HG02981 (cell line): ENCODE data around the gene GRIFIN.

Experiments
- ATAC-seq: cut with Tn5 transposase; IDR thresholded peaks from one replicate; pipeline ENCODE4 v1.9.1; 2021; ENCODE audit warnings: mild to moderate bottlenecking, moderate library complexity; ENCODE audit not compliant: unreplicated experiment

Gene GRIFIN

DNA sequence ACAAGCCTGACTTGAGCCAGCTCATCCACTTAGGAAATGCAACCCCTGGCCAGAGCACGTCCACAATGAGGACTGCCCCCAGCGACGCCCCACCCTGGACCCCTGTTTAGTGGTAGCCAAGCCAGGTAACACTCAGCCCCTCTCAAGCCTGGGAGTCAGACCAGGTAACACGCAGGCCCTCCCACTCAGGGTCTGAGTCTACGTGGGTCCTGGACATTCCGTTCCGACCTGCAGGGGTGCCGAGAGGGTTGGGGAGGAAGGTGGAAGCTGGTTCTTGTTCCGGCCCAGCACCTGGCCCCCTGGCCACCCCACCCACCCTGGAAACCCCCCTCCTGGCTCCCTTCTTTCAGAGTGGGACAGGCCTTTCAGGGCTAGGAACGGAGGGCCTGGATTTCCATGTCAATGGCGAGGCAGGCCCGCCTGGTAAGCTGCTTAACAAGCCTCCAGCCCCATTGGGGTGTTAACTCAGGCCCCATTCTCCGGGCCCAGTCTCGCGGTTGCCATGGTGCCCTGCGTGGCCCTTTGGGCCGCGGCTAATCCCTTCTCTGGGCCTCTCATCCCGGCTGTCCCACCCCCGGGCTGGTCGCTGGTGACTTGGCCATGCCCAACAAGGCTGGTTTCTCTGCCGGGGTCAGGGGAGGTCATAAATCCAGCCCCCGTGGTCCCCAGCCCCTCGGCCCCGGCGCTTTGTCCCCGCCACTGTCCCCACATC lies 23.7 kb upstream of the GRIFIN start:
- ATAC-seq: no peak

DNA sequence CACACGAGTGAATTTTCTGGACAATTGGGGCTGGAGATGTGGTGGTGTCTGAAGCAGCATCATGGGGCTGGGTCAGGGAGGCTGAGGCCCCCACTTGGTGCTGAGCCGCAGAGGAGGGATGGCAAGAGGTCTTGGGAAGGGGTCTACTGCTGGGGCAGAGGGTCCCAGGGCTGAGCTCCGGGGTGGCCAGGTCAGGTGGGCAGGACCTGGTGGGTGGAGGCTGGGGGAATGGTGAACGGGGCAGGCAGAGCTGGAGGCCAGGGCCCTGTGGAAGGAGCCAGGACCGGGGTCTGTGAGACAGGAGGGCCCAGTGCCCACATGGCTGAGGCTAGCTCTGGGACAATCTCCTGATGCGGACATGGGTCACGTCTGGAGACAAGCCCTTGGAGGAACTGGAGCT lies 23.0 kb upstream of the GRIFIN start:
- no peak for ATAC-seq

DNA sequence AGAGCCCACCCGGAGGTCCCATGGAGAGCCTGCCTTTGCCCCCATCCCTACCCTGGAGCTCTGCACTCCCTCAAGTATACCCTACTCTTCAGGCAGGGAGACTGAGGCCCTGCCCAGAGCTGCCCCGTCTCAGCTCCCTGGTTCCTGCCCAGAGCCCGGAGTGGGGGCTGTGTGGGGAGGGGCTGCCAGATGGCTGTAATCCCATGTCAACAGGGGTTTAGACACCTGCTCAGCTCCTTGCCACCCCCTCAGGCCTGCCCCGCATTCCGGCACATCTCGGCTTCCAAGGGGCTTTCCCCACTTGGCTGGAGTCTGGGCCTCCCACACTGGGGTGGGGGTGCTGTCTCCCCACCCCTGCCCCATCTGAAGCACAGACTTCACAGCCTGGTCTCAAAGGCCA lies 22.5 kb upstream of the GRIFIN start:
- no peak for ATAC-seq

DNA sequence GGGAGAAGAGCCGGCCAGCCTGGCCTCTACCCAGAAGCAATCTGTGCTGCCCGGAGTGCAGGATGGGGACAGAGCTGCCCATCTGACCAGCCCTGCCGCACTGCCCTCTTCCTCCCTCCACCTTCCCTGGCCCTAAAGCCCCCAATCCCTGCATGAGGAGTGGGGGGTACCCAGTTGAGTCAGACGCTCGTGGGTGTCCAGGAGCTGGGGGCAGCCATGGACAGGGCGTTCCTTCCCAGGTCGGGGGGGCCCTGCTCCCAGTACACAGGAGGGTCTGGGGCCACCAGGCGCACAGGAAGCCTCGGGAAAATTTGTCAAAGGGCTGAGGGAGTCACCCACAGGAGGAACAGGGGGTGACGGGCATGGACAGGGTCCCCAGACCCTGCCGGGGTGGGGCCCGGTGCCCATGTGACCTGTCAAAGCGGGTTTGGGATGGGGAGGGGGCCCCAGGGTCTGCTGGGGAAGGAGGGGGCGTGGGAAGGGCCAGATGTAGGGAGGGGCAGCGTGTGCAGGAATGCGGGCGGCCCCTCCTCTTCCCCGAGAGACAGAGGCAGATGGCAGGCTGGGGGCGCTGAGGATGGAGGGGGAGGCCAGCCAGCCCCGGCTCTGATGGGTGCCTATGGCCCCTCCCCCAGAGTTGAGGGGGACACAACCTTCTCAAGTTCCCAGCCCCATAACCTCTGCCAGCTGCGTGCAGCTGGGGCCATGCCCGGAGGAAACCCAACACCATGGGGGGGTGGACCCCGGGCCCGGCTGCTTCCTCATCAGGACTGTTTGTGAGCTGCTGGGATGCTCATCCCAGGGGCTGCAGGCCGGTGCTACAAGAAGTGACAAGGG lies 21.5 kb upstream of the GRIFIN start:
- no peak for ATAC-seq

DNA sequence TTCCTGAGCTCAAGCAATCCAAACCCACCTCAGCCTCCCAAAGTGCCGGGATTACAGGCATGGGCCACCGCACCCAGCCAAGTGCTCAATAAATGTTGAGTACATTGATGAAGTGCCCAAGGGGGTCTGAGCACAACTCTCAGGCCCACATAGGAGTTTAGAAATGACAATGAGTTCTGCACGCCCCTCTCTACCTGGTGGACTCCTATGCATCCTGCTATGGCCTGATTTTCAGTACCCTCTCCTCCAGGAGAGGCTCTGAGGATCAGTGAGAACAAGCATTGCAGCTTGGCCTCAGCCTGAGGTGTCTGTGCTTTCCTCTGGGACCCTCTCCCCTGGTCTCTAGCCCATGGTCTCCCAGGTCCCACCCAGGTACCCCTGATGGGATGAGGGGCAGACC lies 20.9 kb upstream of the GRIFIN start:
- ATAC-seq: no peak

DNA sequence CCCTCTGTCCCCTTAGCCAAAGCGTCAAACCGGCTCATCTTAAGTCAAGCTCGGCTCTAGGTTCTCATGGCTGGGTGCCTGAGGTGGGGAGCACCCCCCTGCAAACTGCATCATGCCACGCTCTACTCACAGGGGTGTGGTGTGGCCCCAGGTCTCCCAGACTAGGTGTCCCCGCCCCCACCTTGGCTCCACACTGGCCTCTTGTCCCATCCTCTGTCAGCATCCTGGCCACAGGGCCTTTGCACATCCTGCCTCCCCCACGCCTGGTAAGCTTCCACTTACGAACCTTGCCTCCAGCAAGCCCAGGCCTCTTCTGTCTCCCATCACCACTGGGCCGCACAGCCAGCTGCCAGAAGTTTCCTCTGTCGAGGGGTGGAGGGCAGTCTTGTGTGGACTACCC lies 20.2 kb upstream of the GRIFIN start:
- ATAC-seq: no peak

DNA sequence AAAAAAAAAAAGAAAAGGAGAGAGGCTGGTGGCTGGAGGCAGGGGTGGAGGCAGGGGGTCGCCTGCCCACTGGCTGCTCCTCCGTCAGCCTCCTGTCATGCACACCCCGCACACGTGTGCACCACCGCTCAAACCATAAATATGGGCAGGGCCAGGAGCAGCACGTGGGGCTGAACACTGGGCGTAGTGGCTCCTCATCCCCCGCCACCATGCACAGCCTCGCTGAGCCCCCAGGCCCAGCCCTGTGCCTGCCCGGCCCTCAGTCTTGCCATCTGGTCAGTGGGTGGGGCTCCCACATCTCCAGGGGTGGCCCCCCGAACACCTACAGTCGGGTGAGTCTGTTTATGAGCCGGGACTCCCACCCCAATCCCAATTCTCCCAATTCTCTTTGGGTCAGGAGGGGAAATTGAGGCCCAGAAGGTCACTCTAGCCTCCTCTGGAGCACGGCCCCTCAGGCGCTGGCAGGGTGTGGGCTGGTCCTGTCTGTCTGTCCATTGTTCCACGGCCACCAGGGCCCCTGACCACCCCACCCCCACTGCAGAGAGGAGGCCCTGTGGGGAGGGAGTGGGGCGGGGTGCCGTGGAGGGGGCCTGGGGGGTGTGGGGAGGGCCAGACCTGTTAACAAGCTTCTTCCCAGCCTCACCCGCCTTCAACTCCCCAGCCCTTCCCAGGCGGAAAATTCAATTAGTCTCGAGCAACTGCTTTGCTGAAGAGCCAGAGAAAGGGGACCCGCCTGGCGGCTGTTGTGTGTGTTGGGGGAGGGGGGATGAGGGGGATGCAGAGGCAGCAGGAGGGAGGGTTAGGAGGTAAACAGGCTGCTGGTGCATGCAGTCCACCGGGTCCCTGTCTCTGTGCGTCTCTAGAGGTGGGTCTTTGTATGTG lies 19.5 kb upstream of the GRIFIN start:
- ATAC-seq: no peak

DNA sequence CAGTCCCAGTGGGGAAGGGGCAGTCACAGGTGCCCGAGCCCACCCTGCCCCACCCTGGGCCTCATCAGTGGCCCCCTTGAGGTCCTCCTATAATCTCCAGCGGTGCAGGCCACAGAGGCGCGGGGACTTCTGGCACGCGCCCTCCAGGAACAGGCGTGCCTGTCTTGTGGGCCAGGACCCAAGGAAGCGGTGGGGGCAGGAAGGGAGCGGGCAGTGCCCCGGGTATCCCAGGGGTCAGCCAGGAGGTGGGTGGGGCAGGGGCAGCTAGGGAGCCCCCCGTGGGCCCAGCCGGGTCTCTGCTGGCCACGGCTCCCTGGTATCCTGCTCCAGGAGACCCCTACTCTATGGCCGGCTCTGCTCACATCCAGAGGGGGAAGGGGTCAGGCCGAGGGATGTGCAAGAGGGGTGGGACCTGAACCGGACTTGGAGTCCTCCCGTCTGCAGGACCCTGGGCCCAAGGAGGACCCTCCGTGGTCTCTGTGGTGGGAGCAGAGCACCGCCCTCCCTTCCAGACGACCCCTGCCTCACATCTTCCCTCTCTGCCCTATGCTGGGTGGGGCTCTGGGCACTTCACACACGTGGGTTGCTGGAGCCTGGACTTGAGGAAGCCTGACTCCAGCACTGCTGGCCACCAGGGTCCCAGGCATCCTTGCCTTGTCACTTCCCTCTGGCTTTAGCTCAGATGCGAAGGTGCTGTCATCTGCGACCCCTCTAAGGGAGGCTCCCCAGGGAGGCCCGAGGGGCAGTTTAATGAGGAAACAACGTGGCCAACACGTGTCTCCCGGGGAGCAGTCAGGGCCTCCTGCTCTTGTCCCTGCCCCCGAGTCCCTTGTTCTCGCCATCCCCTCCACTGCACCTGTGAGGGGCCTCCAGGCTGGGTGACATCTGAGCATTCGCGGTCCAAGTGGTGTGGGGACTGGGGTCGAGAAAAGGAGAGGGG lies 18.3 kb upstream of the GRIFIN start:
- no peak for ATAC-seq

DNA sequence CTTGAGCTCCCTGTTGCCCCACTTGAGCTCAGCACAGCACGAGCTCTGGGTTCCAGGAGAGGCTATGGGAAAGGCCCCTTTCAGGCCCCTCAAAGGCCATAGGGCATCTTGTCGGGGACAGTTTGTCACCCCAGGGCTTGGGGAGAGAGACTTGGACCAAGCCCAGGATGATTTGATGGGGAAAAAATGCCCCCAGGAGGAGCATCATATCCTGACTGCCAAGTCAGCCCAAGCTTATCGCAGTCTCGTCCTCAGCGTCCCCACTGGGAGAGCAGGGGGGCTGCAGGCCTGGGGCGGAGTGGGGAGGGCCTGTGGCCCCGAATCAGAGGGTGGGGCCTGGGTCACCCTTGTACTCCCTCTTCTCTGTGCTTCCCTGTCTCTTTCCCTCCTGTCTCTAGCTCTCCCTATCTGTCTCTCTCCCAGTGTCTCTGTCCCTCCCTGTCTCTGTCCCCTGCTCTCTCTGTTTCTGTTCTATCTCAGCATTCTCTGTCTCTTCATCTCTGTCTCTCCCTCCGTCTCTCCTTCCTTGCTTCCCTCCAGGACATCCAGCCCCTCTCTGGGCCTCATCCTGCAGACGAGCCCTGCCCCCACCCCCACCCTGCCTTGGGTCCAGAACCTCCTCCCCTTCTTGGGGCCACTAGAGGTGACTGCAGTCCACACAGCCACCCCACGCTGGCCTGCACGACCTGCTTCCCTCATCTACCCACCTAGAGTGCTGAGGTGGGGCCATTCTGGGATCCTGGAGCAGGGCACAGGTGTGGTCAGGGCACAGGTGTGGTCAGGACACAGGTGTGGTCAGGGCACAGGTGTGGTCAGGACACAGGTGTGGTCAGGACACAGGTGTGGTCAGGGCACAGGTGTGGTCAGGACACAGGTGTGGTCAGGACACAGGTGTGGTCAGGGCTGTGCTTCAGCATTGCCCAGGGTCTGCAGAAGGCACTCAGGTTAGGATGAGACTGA lies 17.3 kb upstream of the GRIFIN start:
- ATAC-seq: no peak

DNA sequence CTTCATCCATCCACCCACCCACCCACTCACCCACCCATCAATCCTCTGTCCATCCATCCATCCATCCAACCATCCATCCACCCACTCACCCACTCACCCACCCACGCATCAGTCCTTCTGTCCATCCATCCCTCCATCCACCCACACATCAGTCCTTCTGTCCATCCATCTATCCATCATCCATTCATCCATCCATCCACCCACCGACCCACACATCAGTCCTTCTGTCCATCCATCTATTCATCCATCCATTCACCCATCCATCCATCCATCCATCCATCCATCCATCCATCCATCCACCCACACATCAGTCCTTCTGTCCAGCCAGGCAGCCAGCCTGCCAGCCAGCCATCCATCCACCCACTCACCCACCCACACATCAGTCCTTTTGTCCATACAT lies 15.8 kb upstream of the GRIFIN start:
- ATAC-seq: no peak

DNA sequence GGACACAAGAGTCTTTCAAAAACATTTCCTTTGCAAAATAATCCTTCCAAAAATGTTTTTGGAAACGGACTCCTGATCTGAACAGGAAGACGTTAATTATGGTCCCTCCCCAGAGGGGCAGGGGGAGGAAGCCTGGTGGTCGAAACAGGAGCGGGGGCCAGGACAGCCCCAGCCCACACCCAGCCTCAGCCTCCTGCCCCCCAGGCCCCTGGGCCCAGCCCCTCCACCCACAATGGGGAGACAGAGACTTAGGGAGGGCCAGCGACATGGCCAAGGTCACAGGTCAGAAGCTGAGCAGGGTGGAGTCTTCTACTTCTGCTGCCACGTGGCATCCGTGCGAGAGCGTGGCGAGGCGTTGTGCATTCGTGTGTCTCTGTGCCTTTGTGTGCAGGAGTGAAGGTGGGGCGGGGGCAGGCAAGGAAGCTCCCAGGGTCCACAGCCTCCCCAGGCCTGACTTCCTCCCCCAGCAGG lies 14.0 kb upstream of the GRIFIN start:
- ATAC-seq: no peak

DNA sequence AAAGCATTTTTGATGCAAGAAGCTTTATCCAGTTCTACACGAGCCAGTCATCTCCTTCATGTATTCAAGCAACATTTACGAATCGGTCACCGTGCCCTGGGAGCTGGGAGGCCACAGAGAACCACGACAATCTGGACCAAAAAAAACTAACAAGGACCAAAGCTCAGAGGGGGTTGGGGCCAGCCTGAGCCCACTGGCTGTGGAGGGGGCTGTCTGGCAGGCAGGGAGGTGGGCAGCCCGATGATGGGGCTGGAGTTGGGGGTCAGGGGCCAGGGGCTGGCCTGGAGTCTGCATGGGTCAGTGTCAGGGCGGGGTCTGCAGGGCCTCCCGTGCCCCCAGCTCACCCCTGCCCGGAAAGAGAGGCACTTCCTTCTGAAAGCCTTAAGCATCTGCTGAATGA lies 12.5 kb upstream of the GRIFIN start:
- no peak for ATAC-seq

DNA sequence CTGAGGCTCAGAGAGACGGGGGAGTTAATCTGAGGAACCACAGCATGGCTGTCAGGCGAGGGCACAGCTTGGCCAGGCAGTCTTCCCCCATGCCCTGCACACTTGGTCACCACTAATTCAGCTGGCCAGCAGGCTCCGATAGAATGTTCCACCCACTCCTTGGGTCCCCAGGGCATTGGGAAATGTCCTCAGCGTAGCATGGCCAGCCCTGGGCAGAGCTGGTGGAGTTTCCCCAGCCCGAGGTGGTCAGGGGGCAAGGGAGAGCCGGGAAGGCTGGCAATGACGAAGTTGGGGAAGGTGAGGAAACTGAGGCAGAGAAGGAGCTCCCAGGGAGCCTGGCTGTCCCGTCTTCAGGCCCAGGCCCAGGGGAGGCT lies 12.1 kb upstream of the GRIFIN start:
- no peak for ATAC-seq

DNA sequence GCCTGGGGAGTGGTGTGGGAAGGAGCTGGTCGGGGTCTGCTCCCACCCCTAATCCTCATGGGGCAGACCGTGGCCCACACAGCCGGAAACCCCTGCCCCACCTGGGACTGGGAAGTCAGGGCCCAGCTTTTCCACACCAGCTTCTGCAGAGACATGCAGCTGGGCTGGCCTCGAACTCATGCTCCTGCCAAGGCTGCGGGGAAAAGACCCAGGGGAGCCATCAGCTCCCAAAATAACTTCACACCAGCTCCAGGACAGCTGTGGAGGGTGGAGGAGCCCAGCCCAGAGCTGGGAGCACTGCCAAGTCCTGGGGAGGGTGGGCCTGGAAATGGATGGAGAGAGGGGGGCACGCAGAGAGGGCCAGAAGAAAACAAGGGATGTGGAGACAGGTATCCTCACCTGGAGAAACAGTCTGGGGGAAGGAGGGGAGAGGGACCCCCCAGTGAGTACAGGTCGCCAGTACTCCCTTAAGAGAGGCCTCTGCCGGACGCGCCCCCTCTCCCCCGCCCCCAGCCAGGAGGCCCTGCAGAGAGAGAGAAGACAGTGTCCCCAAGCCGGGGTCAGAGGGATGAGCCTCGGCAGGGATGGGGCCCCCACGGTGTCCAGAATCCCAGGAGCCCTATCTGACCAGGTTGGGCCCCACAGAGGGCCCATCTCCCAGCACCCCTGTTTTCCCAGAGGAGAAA lies 11.5 kb upstream of the GRIFIN start:
- ATAC-seq: no peak

DNA sequence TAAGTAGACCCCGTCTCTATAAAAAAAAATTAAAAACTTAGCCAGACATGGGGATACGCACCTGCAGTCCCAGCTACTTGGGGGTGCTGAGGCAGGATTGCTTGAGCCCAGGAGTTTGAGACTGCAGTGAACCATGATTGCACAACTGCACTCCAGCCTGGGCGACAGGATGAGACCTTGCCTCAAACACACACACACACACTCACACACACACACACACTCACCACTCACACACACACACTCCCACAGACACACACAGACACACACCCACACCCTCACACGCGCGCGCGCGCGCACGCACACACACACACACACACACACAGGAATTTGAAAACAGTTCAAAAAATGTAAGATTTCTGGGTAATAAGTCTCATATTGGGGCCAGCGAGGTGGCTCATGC lies 8.7 kb upstream of the GRIFIN start:
- no peak for ATAC-seq

DNA sequence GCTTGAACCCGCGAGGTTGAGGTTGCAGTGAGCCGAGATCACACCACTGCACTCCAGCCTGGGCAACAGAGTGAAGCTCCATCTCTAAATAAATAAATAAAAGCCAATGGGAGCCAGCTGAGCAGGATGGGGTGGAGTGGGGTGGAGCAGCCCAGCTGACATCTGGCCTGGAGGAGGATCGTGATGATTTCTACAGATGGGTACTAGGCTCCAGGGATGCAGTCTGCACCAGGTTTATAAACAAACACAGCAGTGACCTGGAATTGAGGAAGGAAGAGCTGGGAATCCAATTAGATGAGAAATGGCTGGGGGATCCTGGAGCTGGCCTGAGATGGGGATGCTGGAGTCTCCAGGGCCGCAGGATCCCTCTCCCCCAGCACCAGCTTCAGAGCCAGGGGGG lies 7.3 kb upstream of the GRIFIN start:
- ATAC-seq: no peak

DNA sequence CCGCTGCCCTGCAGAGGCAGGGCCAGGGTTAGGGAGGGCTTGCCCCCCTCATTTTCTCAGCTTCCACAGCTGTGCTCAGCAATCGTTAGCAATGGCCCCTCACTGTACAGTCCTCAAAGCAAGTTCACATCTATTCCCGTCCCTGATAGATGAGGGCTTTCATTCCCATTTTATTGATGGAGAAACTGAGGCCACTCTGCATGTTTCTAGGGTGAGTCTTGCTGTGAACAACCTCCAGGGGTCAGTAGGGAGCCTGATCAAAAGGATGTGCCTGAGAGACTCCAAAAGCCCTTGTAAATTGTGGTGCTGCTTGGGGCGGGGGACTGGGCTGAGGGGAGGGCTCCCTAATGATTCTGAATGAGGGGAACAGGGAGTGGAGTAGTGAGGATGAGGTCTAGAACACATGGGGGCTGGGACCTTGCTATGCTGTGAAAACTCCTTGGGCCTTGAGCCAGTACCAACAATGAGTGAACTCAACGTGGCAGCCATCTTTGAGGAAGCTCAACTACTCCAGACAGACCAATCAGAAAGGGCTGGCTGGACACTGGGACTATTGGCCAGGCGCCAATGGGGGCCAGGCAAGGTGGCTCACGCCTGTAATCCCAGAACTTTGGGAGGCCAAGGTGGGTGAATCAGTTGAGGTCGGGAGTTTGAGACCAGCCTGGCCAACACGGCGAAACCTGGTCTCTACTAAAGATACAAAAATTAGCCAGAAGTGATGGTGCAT lies 6.7 kb upstream of the GRIFIN start:
- ATAC-seq: no peak

DNA sequence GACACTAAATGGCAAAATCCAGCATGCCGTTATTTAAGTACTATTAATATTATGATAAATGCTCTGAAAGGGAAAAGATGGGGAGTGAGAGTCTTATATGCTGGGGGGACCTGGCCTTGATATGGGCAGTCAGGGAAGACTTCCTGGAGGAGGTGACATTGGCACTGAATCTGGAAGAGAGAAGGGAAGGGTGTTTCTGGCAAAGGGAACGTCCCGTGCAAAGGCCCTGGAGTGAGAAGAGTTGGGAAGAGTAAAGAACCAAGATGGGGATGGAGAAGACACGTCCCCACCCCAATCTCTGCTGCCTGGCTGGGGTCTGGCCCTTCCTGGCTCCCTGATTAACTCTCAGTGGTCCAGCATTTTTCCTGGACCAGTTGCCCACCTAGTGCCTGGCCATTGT lies 5.0 kb upstream of the GRIFIN start:
- no peak for ATAC-seq
